Ovary (tissue), 9 donors: ENCODE results near the gene TRAPPC10. TPM values are rescaled to one million over a fixed set of nuclear protein-coding genes. Genes with fewer than 3 reads are reported as not detected.
"Not testable (repeated sequence)": the region's sequence is repeated elsewhere in the genome, so short reads cannot be mapped to it uniquely, and the experiment has no call there.

Experiments
- DNase-seq, 5 donors: peaks; one replicate each; pipeline ENCODE4 v3.0.0-alpha.2; 2019 to 2020
- H3K27ac ChIP-seq, 2 donors: fragments of 200-600 bp; one replicate each; pipeline versions ENCODE4 v1.5.1 to v1.8.0; 2019 to 2022
- H3K27me3 ChIP-seq: fragments of 200-600 bp; one replicate; pipeline ENCODE4 v1.8.0; 2022
- H3K36me3 ChIP-seq: fragments of 200-600 bp; sonication (generic); one replicate; pipeline ENCODE4 v1.5.1; 2019
- H3K4me1 ChIP-seq: one replicate; pipeline ENCODE4 v1.8.1; 2013; ENCODE audit warnings: mild to moderate bottlenecking, moderate library complexity; ENCODE audit not compliant: insufficient read depth
- H3K4me3 ChIP-seq: fragments of 200-600 bp; sonication (generic); one replicate; pipeline ENCODE4 v1.5.1; 2017
- H3K9me3 ChIP-seq, 2 donors: fragments of 200-600 bp in 1 of 2; sonication (generic) in 1 of 2; one replicate each; pipeline versions ENCODE4 v1.5.1 to v1.8.1; 2013 to 2019; ENCODE audit warnings: mild to moderate bottlenecking in 1 of 2, moderate library complexity in 1 of 2
- WGBS, 3 donors: extraction: QIAGEN DNeasy Blood & Tissue Kit in 1 of 3; methylation state at CpG; one replicate each; pipeline versions ENCODE4 v1.1.5 to v1.1.7; 2013 to 2017; 5-methylcytosine and 5-hydroxymethylcytosine counted together
- intact Hi-C, 4 donors: fragments of 100-400 bp; cut with DNase I; formaldehyde crosslinking; loops; one replicate each; pipeline versions ENCODE4 v1.11.0 to v1.15.1; 2022 to 2023
- polyA plus RNA-seq, 2 donors: library from polyadenylated mRNA; stranded (reverse); fragments of 200-250 nt in 1 of 2; fragments of 350-450 nt in 1 of 2; fragmentation: Illumina TruSeq in 1 of 2; extraction: RNeasy Lipid Tissue Mini Kit (QIAGEN cat#74804) in 1 of 2; gene quantifications; one replicate each; pipeline ENCODE4 v1.2.3, GENCODE V29; 2013 to 2014
- small RNA-seq: library from RNA; depleted of rRNA; stranded (forward); fragments of <200 nt; gene quantifications from one replicate; pipeline ENCODE3, GENCODE V24; 2016
- total RNA-seq, 7 donors: library from RNA; depleted of rRNA in 2 of 7; stranded (reverse); fragments of >200 nt in 2 of 7; fragmentation: NEBNext Ultra II Directional in 3 of 7; extraction: Animal tissue kit (Norgen Biotek cat#: 25700) in 3 of 7; gene quantifications; one replicate each; pipeline versions ENCODE4 v1.1.0 to v1.2.4, GENCODE V29; 2016 to 2023
- donor health status: DM: no; HTN: no; CAD: no; lungs with moderate emphysema.
- donor health status: DM: no; HTN: no; CAD: no.
- donor health status: Bipolar disorder and iron deficiency.
- donor health status: DM: yes; HTN: yes; CAD: no.
- donor health status: DM: no; HTN: no; CAD: no.
- donor health status: DM: yes; HTN: yes; CAD: no.

The TRAPPC10 gene
- total and polyA plus RNA-seq, 9 donors: 7.9 to 30.1 (median 21.3) TPM

DNA sequence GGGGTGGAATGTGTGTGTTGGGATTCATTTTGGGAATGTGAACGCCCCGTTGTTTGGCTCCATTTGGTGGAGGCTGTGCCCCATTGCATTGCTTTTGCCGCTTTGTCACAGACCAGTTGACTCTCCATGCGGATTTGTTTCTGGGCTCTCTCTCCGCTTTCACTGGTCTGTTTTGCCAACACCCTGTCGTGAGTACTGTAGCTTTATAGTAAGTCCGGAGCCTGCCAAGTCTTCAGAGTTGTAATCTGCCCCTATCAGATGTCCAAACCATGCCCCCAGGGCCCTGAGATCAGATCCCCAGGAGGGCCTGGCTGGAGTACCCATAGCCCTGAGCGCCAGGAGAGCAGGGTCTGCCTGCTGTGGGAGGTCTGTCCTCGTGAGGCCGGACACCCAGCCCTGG, 138.1 kb downstream of the TRAPPC10 start:
- H3K4me1 ChIP-seq, DNase-seq, H3K27ac ChIP-seq, intact Hi-C loops, H3K4me3 ChIP-seq, H3K27me3 ChIP-seq, H3K9me3 ChIP-seq, H3K36me3 ChIP-seq: not testable (repeated sequence)
- no CpG with 5 or more reads among the region's 10 CpGs for WGBS, 3 donors

DNA sequence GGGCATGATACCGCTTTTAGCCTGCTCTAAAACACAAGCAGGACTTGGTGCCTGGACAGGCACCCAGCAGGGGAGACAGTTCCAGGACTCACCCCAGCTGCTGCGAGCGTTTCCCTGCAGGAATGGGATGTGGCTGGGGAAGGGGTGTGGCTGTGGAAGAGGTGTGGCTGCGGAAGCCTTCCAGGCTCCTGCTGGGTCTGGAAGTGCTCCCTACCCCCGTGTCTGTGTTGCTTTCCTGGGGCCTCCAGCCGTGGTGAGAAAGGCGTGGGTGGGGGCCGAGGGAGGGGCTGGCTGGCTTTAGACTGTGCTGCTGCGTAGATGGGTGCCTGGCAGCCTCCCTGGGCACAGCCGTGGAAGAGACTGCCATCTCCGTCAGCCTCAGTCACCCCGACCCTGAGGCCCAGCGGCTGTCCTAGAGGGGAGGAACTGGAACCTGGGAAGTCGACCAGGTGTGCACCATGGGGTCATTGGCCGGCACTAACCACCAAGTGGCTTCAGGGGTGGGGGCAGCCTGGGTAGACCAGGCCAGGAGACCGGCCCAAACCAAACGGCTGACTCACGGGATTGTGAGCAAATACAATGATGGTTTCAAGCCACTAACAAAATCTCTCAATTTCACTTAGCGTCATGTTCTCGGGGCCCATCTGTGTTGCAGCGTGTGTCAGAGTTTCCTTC, 141.2 kb downstream of the TRAPPC10 start:
- intact Hi-C loops, H3K9me3 ChIP-seq, H3K36me3 ChIP-seq, H3K4me1 ChIP-seq, H3K4me3 ChIP-seq, DNase-seq, H3K27ac ChIP-seq, H3K27me3 ChIP-seq: not testable (repeated sequence)
- WGBS, 3 donors: no CpG with 5 or more reads among the region's 21 CpGs

DNA sequence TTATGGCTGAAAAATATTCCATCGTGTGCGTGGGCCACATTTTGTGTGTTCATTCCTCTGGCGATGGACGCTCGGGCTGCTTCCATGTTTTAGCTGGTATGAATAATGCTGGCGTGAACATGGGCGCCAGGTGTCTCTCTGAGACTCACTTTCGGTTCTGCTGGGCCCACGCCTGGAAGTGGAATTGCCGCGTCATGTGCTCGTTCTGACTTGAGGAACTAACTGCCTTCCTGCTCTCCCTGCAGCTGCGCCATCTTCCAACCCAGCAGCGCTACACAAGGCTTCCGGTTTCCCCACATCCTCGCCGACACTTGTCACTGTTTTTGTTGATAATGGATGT, 141.8 kb downstream of the TRAPPC10 start:
- DNase-seq, H3K9me3 ChIP-seq, H3K4me1 ChIP-seq, H3K36me3 ChIP-seq, H3K27ac ChIP-seq, intact Hi-C loops, H3K27me3 ChIP-seq, H3K4me3 ChIP-seq: not testable (repeated sequence)
- 94 to 100% methylated on average over 3 to 8 of the region's 17 CpGs; no CpG with 5 or more reads in 1 of the 3 donors for WGBS, 3 donors

DNA sequence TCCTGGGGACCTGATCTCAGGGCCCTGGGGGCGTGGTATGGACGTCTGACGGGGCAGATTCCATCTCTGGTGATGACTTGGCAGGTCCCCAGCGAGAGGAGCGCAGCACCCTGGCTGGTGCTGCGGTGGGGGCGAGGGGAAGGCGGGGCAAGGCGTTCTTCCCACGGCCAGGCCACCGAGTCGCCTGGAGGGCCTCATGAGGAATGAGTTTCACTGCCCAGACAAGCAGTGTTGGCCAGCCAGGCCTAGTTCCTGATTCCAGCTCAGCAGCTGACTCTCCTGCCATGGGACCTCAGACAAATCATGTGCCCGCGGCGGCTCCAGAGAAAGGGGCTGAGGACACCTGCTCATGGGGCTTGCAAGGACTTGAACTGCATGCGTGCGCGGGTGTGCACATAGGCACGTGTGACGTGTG, 142.7 kb downstream of the TRAPPC10 start:
- H3K4me1 ChIP-seq, DNase-seq, H3K4me3 ChIP-seq, intact Hi-C loops, H3K27ac ChIP-seq, H3K9me3 ChIP-seq, H3K36me3 ChIP-seq, H3K27me3 ChIP-seq: not testable (repeated sequence)
- WGBS, 3 donors: no CpG with 5 or more reads among the region's 20 CpGs

DNA sequence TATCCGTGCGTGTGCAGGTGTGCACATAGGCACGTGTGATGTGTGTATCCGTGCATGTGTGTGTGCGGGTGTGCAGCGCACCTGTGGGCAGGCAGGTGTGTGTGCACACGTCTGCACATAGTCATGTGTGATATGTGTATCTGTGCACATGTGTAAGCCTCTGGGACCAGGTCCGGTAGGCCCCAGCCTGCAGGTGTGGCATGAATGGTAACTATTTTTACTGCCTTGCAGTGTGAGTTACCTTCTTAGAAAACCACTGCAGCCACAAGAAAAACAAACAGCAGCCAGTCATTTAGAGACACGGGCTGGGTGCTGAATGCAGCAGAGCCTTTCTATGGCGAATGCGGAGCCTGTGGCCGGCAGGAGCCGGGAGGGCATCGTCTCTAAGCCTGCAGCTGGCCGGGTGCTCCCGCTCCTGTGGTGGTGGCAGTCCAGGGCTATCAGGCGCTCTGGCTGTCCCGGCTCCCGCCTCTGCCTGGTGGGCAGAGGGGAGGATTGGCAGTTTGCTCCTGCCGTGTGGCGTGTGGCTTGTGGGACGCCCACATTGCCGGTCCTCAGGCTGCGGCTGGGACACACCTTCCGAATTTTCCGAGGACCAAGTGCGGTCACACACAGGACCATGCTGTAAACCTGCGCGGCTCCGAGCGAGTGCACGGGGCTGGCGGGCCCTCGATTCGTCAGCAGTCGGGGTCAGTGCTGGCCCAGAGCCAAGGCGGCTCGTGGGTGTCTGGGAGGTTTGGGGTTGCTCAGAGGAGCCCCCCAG, 143.3 kb downstream of the TRAPPC10 start:
- DNase-seq, H3K9me3 ChIP-seq, intact Hi-C loops, H3K4me1 ChIP-seq, H3K27me3 ChIP-seq, H3K36me3 ChIP-seq, H3K4me3 ChIP-seq, H3K27ac ChIP-seq: not testable (repeated sequence)
- no CpG with 5 or more reads among the region's 38 CpGs for WGBS, 3 donors

DNA sequence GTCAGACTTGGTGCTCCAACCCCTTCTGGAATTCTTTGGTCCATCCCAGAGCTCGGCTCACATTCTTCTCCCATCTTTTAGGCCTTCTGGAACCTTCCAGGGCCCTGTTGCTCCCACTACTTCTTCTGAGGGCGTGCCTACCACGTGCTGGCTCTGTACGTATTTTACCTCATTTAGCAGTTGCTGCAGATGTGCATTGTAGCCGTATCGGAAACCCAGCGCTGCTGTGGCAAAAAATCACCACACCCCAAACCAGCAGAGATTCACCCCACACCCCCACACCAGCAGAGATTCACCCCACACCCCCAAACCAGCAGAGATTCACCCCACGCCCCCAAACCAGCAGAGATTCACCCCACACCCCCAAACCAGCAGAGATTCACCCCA, 143.9 kb downstream of the TRAPPC10 start:
- H3K4me1 ChIP-seq, intact Hi-C loops, H3K4me3 ChIP-seq, H3K36me3 ChIP-seq, H3K27me3 ChIP-seq, H3K9me3 ChIP-seq, H3K27ac ChIP-seq, DNase-seq: not testable (repeated sequence)
- no CpG with 5 or more reads among the region's 8 CpGs for WGBS, 3 donors

Small RNA genes within 50 kb of the gene (small RNA-seq; reads per million reads assigned to genes)
- not detected for gene RNU6-1150P

Other genes starting within 250 kb of the TRAPPC10 start
- gene CSTB, start 236.0 kb upstream of the TRAPPC10 start, total RNA-seq: 10 to 100 TPM in 6 of 7 donors, 1 to 10 TPM in 1; 7.2 to 58.2 (median 37.4) TPM
- gene CSTB, start 236.0 kb upstream of the TRAPPC10 start, polyA plus RNA-seq: 10 to 100 TPM; 36.5 to 81.8 TPM
- 10 to 100 TPM in 6 of 7 donors, 1 to 10 TPM in 1; 8.5 to 29.3 (median 25.2) TPM for gene RRP1, start 222.7 kb upstream of the TRAPPC10 start, total RNA-seq
- gene RRP1, start 222.7 kb upstream of the TRAPPC10 start, polyA plus RNA-seq: 10 to 100 TPM; 11.9 to 12.2 TPM
- 10 to 100 TPM; 14.2 to 42.1 (median 34.5) TPM for gene AGPAT3, start 147.1 kb upstream of the TRAPPC10 start, total RNA-seq
- gene AGPAT3, start 147.1 kb upstream of the TRAPPC10 start, polyA plus RNA-seq: 10 to 100 TPM; 11.6 to 21.8 TPM
- gene PWP2, start 95.1 kb downstream of the TRAPPC10 start, total RNA-seq: 1 to 10 TPM; 1.9 to 9.3 (median 4.4) TPM
- gene PWP2, start 95.1 kb downstream of the TRAPPC10 start, polyA plus RNA-seq: 1 to 10 TPM; 1.2 to 4.0 TPM
- gene GATD3, start 121.4 kb downstream of the TRAPPC10 start, total RNA-seq: 10 to 100 TPM in 5 of 7 donors, 1 to 10 TPM in 2; 5.6 to 16.4 (median 11.7) TPM
- 1 to 10 TPM; 4.3 to 7.4 TPM for gene GATD3, start 121.4 kb downstream of the TRAPPC10 start, polyA plus RNA-seq
- gene ICOSLG, start 228.6 kb downstream of the TRAPPC10 start, total RNA-seq: 1 to 10 TPM in 4 of 7 donors, under 1 TPM in 3; 0.53 to 7.7 (median 1.2) TPM
- under 1 TPM; 0.42 to 0.47 TPM for gene ICOSLG, start 228.6 kb downstream of the TRAPPC10 start, polyA plus RNA-seq
- not detected for gene DNMT3L, start 249.6 kb downstream of the TRAPPC10 start, total RNA-seq
- gene DNMT3L, start 249.6 kb downstream of the TRAPPC10 start, polyA plus RNA-seq: not detected